Measurements from ENCODE around the gene FAM149B1.

DNA sequence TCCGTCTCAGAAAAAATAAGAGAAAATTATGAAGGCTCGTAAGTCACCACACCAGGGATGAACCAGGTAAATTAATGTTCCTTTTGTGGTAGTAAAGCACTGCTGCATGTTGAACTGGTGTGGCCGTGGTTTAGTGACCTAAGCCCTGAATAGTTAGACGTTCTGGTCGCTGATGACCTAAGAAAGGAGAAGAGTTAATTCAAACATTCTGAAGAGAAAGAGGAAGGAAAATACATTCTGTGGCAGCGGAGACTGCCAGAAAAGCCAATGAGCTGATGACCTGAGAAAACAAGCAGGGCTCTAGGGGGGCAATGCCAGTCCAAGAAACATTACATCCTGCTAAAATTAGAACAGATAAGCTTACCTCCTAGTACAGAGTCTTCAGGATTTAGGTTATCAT is 61.6 kb downstream of the FAM149B1 start:
- TF ChIP-seq CTCF (IDR thresholded peaks at IDR 0.05; ENCODE audit: low read depth, low read length) (no peak), MYC (IDR thresholded peaks at IDR 0.05; ENCODE audit: low read depth, low read length) (no peak), POLR2A (IDR thresholded peaks at IDR 0.05; ENCODE audit: extremely low read depth, insufficient read length) (no peak)

Data from NB4 (cell line).